Measurements from ENCODE around the gene ATCAY.

GRCh38 chr19:3852614-3853254, 27.8 kb upstream of the ATCAY start:
- TF ChIP-seq EZH2 (IDR thresholded peaks at IDR 0.05; ENCODE audit: low read length, unreplicated experiment) (no peak), CTCF (conservative IDR thresholded peaks at IDR 0.05; ENCODE audit: low read depth, low read length) (peak; percentile 65), EZH2phosphoT487 (IDR thresholded peaks at IDR 0.05; ENCODE audit: borderline replicate concordance, low read length) (no peak)
